ENCODE data around the gene PSMB10. TPM values are rescaled to one million over a fixed set of nuclear protein-coding genes. Genes with fewer than 3 reads are reported as not detected.

The PSMB10 gene
- total and polyA plus RNA-seq, 2 of the 8 experiments (the other 6 are each of a cell fraction or from before 2014, with no cell fraction given) = 32.1 to 61.9 TPM

DNA sequence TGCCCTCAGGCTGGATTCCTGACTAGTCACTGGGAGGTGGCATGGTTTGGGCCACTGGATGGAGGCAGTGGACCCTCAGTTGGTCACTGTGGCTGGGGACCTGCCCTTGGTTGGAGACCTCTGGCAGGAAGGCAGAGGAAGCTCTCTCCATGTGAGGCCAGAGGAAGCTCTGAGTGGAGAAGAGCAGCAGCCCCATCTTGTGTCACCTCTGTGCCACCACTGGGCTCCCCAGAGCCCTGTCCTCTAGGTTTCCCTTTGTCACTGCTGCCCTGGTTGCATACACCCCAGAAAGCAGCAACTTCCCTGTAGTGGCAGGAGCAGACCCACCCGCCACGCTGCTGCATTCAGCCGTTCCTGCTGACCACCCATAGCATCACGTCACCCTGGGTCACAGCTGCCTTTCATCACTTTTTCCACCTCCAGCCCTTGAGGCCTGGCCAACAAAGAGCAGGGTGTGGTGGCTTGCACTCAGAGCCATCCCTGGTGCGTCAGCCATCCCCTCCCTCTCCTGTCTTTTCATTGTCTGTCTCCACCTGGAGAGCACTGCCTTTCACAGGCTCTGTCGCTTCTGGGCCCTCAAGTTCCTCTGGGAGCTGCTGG lies 16.9 kb downstream of the PSMB10 start:
- H2BK20ac ChIP-seq (ENCODE audit: low read length) = no peak overlapping the region
- CTCF ChIA-PET (ENCODE audit: partially characterized antibody) = interaction anchor here (0.6 to 8.9 kb wide), 9 partner anchors 9 to 119 kb away, joined by 3 to 58 read pairs (median 6); partner anchors contain the start of genes CTRL and NRN1L
- H3K79me2 ChIP-seq (ENCODE audit: control insufficient read depth in 1 of 2, insufficient read depth in 2 of 2, low read length in 2 of 2) = no peaks in the 10 kb centered on the region; a peak in 1 of 4 replicates
- H3K4me3 ChIP-seq (ENCODE audit: extremely low read depth in 1 of 4, insufficient read depth in 2 of 4, low read depth in 3 of 4, low read length in 4 of 4) = no peak overlapping the region
- no peak for DNase-seq (ENCODE audit: low read depth in 1 of 2, low spot score in 2 of 2)
- H3K9me3 ChIP-seq (ENCODE audit: insufficient read depth in 2 of 2, low read depth in 1 of 2, low read length in 1 of 2) = no peaks in the 10 kb centered on the region
- H3K36me3 ChIP-seq (ENCODE audit: control insufficient read depth in 2 of 4, insufficient read depth in 4 of 4, low read length in 3 of 4) = no peaks in the 10 kb centered on the region; a peak in 1 of 8 replicates
- H3K18ac ChIP-seq (ENCODE audit: extremely low read depth, low read length) = no peak overlapping the region
- no peak overlapping the region for H3K4ac ChIP-seq (replicated peaks; ENCODE audit: insufficient read length, low read depth, low read length)
- no peak overlapping the region for H2BK120ac ChIP-seq (replicated peaks; ENCODE audit: low read depth, low read length)
- no peak overlapping the region for H3K56ac ChIP-seq (replicated peaks; ENCODE audit: insufficient read length, low read depth, low read length)
- H4K5ac ChIP-seq (ENCODE audit: insufficient read length, low read depth, low read length) = no peak overlapping the region
- H2BK5ac ChIP-seq (ENCODE audit: low read depth, low read length) = no peak overlapping the region
- H2AK5ac ChIP-seq (ENCODE audit: low read depth, low read length) = no peak overlapping the region
- H2BK15ac ChIP-seq (ENCODE audit: low read length) = no peak overlapping the region
- H3K14ac ChIP-seq (ENCODE audit: insufficient read length) = no peak overlapping the region
- no peaks in the 10 kb centered on the region for H3K23me2 ChIP-seq (ENCODE audit: low read depth, low read length)
- no peak for FAIRE-seq
- H3K4me1 ChIP-seq (replicated peaks in 1 of 4; ENCODE audit: control insufficient read depth in 3 of 4, insufficient read depth in 4 of 4, low read length in 3 of 4) = peaks cover 0 to 9% (median 4%) of the 10 kb centered on the region in 4 experiments; a peak in 6 of 7 replicates
- no peak overlapping the region for H3K9ac ChIP-seq (replicated peaks in 1 of 4; ENCODE audit: extremely low read depth in 1 of 4, low read depth in 3 of 4, low read length in 3 of 4)
- no peak overlapping the region for H3K27ac ChIP-seq (ENCODE audit: low read depth, low read length)
- peaks cover 10% of the 10 kb centered on the region for H3K79me1 ChIP-seq (ENCODE audit: low read depth, low read length)
- WGBS, 2 experiments (ENCODE audit: extremely low coverage in 1 of 2, insufficient coverage in 1 of 2, insufficient read length in 1 of 2, insufficient replicate concordance in 2 of 2, low coverage in 1 of 2, low lambda C conversion rate in 2 of 2, missing lambda C conversion rate in 1 of 2) = 81% methylated on average over 6 of the region's 6 CpGs; no CpG with 5 or more reads in 1 of the 2 experiments
- H4K8ac ChIP-seq (ENCODE audit: extremely low read depth, insufficient read depth, low read length) = peak overlapping the region; percentile 3; the same call in 1 of the 2 replicates
- H3K4me2 ChIP-seq (ENCODE audit: insufficient read depth in 1 of 2, low read depth in 2 of 2, low read length in 2 of 2) = no peak overlapping the region
- POLR2A ChIA-PET (ENCODE audit: partially characterized antibody) = interaction anchor here (1.0 to 1.3 kb wide), 2 partner anchors 11 to 14 kb away, joined by 4 read pairs; partner anchors contain the start of gene CTRL
- TF ChIP-seq POLR2A (IDR thresholded peaks at IDR 0.05; ENCODE audit: control extremely low read depth in 1 of 2, low read depth in 2 of 2, low read length in 2 of 2) = no peak
- TF ChIP-seq CHD1 (IDR thresholded peaks at IDR 0.05; ENCODE audit: low read depth, low read length) = no peak
- peak in 1 of 2 experiments; percentile 36; a peak in 3 of 4 replicates for TF ChIP-seq RAD21 (IDR thresholded peaks at IDR 0.05 in 1 of 2, conservative IDR thresholded peaks at IDR 0.05 in 1 of 2; ENCODE audit: low read depth in 2 of 2, low read length in 2 of 2)
- TF ChIP-seq KDM5A (IDR thresholded peaks at IDR 0.05; ENCODE audit: low read length) = no peak
- TF ChIP-seq, protein P1, sequence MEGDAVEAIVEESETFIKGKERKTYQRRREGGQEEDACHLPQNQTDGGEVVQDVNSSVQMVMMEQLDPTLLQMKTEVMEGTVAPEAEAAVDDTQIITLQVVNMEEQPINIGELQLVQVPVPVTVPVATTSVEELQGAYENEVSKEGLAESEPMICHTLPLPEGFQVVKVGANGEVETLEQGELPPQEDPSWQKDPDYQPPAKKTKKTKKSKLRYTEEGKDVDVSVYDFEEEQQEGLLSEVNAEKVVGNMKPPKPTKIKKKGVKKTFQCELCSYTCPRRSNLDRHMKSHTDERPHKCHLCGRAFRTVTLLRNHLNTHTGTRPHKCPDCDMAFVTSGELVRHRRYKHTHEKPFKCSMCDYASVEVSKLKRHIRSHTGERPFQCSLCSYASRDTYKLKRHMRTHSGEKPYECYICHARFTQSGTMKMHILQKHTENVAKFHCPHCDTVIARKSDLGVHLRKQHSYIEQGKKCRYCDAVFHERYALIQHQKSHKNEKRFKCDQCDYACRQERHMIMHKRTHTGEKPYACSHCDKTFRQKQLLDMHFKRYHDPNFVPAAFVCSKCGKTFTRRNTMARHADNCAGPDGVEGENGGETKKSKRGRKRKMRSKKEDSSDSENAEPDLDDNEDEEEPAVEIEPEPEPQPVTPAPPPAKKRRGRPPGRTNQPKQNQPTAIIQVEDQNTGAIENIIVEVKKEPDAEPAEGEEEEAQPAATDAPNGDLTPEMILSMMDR (IDR thresholded peaks at IDR 0.05; ENCODE audit: control extremely low read depth in 1 of 3, insufficient read depth in 1 of 3, low read depth in 1 of 3, low read length in 3 of 3) = peak in 2 of 3 experiments; percentile 16 to 23; a peak in 1 of 4 replicates
- TF ChIP-seq, protein P2, sequence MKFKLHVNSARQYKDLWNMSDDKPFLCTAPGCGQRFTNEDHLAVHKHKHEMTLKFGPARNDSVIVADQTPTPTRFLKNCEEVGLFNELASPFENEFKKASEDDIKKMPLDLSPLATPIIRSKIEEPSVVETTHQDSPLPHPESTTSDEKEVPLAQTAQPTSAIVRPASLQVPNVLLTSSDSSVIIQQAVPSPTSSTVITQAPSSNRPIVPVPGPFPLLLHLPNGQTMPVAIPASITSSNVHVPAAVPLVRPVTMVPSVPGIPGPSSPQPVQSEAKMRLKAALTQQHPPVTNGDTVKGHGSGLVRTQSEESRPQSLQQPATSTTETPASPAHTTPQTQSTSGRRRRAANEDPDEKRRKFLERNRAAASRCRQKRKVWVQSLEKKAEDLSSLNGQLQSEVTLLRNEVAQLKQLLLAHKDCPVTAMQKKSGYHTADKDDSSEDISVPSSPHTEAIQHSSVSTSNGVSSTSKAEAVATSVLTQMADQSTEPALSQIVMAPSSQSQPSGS (IDR thresholded peaks at IDR 0.05; ENCODE audit: low read length) = no peak
- no peak overlapping the region for H2AFZ ChIP-seq (ENCODE audit: low read length)
- H4K20me1 ChIP-seq (replicated peaks in 1 of 2; ENCODE audit: control insufficient read depth in 1 of 2, insufficient read depth in 2 of 2, low read length in 2 of 2) = peaks cover 12 to 14% of the 10 kb centered on the region in 2 experiments
- H2BK12ac ChIP-seq (ENCODE audit: low read depth, low read length) = no peak overlapping the region
- no peaks in the 10 kb centered on the region for H3K27me3 ChIP-seq (replicated peaks in 1 of 4; ENCODE audit: control insufficient read depth in 3 of 4, extremely low read depth in 1 of 4, insufficient read depth in 3 of 4, low read length in 3 of 4)
- H4K91ac ChIP-seq (replicated peaks; ENCODE audit: insufficient read length, low read length) = no peak overlapping the region
- H3K23ac ChIP-seq (ENCODE audit: insufficient read length) = no peak overlapping the region

All from H1 (cell line).